HFFc6 (cell line): ENCODE results near the gene TIFAB. TPM values are rescaled to one million over a fixed set of nuclear protein-coding genes. Genes with fewer than 3 reads are reported as not detected.

Source experiments
- DNase-seq: peaks from one replicate; pipeline ENCODE4 v3.0.0-alpha.2; 2018
- H3K27ac Mint-ChIP-seq: 2 replicates; pipeline ENCODE4 v1.8.0; 2020; ENCODE audit warnings: mild to moderate bottlenecking, mixed read lengths
- H3K27me3 Mint-ChIP-seq: 2 replicates; pipeline ENCODE4 v1.8.0; 2021; ENCODE audit warnings: mild to moderate bottlenecking, moderate library complexity, mixed read lengths; ENCODE audit not compliant: insufficient read depth
- H3K36me3 Mint-ChIP-seq: 2 replicates; pipeline ENCODE4 v1.8.0; 2021; ENCODE audit warnings: low read depth, mixed read lengths
- H3K4me1 Mint-ChIP-seq: 2 replicates; pipeline ENCODE4 v1.8.0; 2020; ENCODE audit warnings: low read depth, mixed read lengths
- H3K4me3 Mint-ChIP-seq: 2 replicates; pipeline ENCODE4 v1.8.0; 2020; ENCODE audit warnings: mild to moderate bottlenecking, moderate library complexity, mixed read lengths
- H3K9me3 Mint-ChIP-seq: 2 replicates; pipeline ENCODE4 v1.8.0; 2020; ENCODE audit warnings: mild to moderate bottlenecking, mixed read lengths
- total RNA-seq, 6 experiments: library from RNA; stranded (reverse); fragmentation: NEBNext Ultra II Directional; extraction: Animal tissue kit (Norgen Biotek cat#: 25700); gene quantifications; 2 replicates in 1 of 6; 3 replicates in 5 of 6; pipeline ENCODE4 v1.2.3, GENCODE V29; 2021
- TF ChIP-seq, protein P1 (sequence below): fragments of 200-600 bp; sonication (generic); IDR thresholded peaks from 2 replicates; pipeline ENCODE4 v1.5.0; 2021; ENCODE audit warnings: antibody characterized with exemption, mild to moderate bottlenecking

The TIFAB gene
- total RNA-seq, 6 experiments from 2014 or later: not detected

GRCh38 chr5:135478938-135479337 lies 26.8 kb upstream of the TIFAB start:
- Mint-ChIP-seq H3K4me3 (no peak overlapping the region), H3K27me3 (peaks cover 33% of the 10 kb centered on the region), H3K4me1 (no peaks in the 10 kb centered on the region), H3K9me3 (no peaks in the 10 kb centered on the region), H3K36me3 (no peaks in the 10 kb centered on the region), H3K27ac (no peak overlapping the region)
- DNase-seq: no peak
- TF ChIP-seq, protein P1, sequence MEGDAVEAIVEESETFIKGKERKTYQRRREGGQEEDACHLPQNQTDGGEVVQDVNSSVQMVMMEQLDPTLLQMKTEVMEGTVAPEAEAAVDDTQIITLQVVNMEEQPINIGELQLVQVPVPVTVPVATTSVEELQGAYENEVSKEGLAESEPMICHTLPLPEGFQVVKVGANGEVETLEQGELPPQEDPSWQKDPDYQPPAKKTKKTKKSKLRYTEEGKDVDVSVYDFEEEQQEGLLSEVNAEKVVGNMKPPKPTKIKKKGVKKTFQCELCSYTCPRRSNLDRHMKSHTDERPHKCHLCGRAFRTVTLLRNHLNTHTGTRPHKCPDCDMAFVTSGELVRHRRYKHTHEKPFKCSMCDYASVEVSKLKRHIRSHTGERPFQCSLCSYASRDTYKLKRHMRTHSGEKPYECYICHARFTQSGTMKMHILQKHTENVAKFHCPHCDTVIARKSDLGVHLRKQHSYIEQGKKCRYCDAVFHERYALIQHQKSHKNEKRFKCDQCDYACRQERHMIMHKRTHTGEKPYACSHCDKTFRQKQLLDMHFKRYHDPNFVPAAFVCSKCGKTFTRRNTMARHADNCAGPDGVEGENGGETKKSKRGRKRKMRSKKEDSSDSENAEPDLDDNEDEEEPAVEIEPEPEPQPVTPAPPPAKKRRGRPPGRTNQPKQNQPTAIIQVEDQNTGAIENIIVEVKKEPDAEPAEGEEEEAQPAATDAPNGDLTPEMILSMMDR: no peak

GRCh38 chr5:135477613-135478066 lies 25.5 kb upstream of the TIFAB start:
- Mint-ChIP-seq H3K36me3 (no peaks in the 10 kb centered on the region), H3K4me1 (no peaks in the 10 kb centered on the region), H3K9me3 (no peaks in the 10 kb centered on the region), H3K27ac (no peak overlapping the region), H3K27me3 (peaks cover 32% of the 10 kb centered on the region), H3K4me3 (no peak overlapping the region)
- DNase-seq: no peak
- TF ChIP-seq, protein P1: no peak

DNA sequence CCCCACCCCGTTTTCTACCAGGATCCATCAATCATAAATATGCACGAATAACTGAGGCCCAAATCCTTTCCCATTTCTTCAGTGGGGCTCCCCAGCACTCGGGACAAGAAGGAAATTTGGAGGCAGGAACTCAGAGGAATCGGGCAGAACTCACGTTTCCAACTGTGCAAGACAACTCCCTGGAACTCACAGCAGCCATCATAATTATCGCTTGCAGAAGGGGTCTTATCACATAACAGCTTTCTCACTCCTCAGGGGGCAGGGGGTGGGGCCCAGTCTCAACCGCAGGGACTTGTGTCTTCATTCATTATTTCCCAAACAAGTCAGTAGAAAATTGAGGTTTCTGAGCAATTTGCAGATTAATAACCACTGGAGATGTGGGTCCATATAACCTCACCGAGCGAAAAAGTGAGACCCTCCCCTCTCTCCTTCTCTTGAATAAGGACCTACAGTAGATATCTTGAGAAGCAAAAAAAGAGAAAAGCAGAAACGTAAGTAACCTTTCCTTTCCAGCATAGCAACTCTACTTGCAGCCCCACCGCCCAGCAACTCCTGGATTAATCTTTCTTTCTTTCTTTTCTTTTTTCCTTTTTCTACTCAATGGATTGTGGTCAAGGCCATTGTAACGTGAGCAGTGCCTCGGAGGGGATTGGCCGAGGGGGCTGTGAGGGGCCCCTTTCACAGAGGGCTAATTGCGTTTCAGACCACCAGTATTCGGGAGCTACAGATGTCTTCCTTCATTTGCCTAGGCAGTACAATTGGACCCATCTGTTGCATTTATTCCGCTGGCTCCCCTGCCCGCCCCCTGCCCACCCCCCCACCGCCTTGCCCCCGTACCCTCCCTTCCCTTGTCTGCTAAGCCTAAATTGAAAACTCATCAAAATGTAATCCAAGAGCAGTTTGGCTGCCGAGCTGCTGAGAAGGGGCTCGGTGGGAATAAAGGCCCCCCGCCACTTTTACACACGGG lies 24.7 kb upstream of the TIFAB start:
- no peak overlapping the region for H3K4me3 Mint-ChIP-seq
- DNase-seq: no peak
- TF ChIP-seq, protein P1: no peak
- no peak overlapping the region for H3K27ac Mint-ChIP-seq
- H3K4me1 Mint-ChIP-seq: no peaks in the 10 kb centered on the region
- peaks cover 36% of the 10 kb centered on the region for H3K27me3 Mint-ChIP-seq
- no peaks in the 10 kb centered on the region for H3K9me3 Mint-ChIP-seq
- no peaks in the 10 kb centered on the region for H3K36me3 Mint-ChIP-seq

- Mint-ChIP-seq H3K4me1 (no peaks in the 10 kb centered on the region), H3K4me3 (no peak overlapping the region), H3K27me3 (peaks cover 37% of the 10 kb centered on the region), H3K27ac (no peak overlapping the region), H3K36me3 (no peaks in the 10 kb centered on the region), H3K9me3 (no peaks in the 10 kb centered on the region)
- no peak for DNase-seq
- TF ChIP-seq, protein P1: no peak
Measured at GRCh38 chr5:135473956-135474670, 22.0 kb upstream of the TIFAB start.

GRCh38 chr5:135472141-135472540 lies 20.0 kb upstream of the TIFAB start:
- Mint-ChIP-seq H3K4me1 (no peaks in the 10 kb centered on the region), H3K36me3 (no peaks in the 10 kb centered on the region), H3K9me3 (no peaks in the 10 kb centered on the region), H3K27me3 (peaks cover 42% of the 10 kb centered on the region), H3K4me3 (no peak overlapping the region), H3K27ac (no peak overlapping the region)
- TF ChIP-seq, protein P1: no peak
- no peak for DNase-seq
